HepG2 (cell line): ENCODE data around the gene RHBDL1. TPM values are rescaled to one million over a fixed set of nuclear protein-coding genes. Genes with fewer than 3 reads are reported as not detected.

Experiments
- ATF7-NPFF ChIP-seq: sonication (generic); formaldehyde crosslinking; IDR thresholded peaks from 2 replicates; pipeline ENCODE4 v1.8.1; 2023; ENCODE audit warnings: mild to moderate bottlenecking, low read depth, missing genetic modification reagents, moderate library complexity
- CHD2 ChIP-seq: IDR thresholded peaks from 2 replicates; pipeline ENCODE4 v1.6.1; 2011; ENCODE audit warnings: low read depth, low read length, improper control_type of control experiment
- FOXO1 ChIP-seq: sonication (generic); formaldehyde crosslinking; IDR thresholded peaks from 2 replicates; pipeline ENCODE4 v1.4.0; 2020; ENCODE audit warnings: missing genetic modification reagents
- IKZF4 ChIP-seq: sonication (generic); formaldehyde crosslinking; IDR thresholded peaks from 2 replicates; pipeline ENCODE4 v1.5.1; 2020; ENCODE audit warnings: borderline replicate concordance, mild to moderate bottlenecking, low read depth, missing genetic modification reagents; ENCODE audit errors: not compliant biosample characterization
- NFATC3 ChIP-seq: sonication (generic); formaldehyde crosslinking; IDR thresholded peaks from 2 replicates; pipeline ENCODE4 v1.5.1; 2020; ENCODE audit warnings: mild to moderate bottlenecking, missing genetic modification reagents
- NRL ChIP-seq: sonication (generic); formaldehyde crosslinking; IDR thresholded peaks from 2 replicates; pipeline ENCODE4 v1.5.0; 2020; ENCODE audit warnings: missing genetic modification reagents, mild to moderate bottlenecking, moderate library complexity, borderline replicate concordance
- PCBP2 ChIP-seq: fragments of 200-400 bp; formaldehyde crosslinking; optimal IDR thresholded peaks from 2 replicates; pipeline ENCODE3; 2018; ENCODE audit warnings: low read length, low read depth; ENCODE audit not compliant: poor library complexity, severe bottlenecking
- REL ChIP-seq: sonication (generic); formaldehyde crosslinking; conservative IDR thresholded peaks from 2 replicates; pipeline ENCODE4 v1.8.0; 2022; ENCODE audit warnings: mild to moderate bottlenecking, missing genetic modification reagents, moderate library complexity
- SP1 ChIP-seq, 2 experiments: fragments of 450-650 bp in 1 of 2; sonication (generic) in 1 of 2; formaldehyde crosslinking in 1 of 2; IDR thresholded peaks; 2 replicates each; pipeline versions ENCODE4 v1.4.0 to v1.6.1; 2016 to 2020; ENCODE audit warnings: missing genetic modification reagents in 1 of 2
- ZNF34 ChIP-seq: sonication (generic); formaldehyde crosslinking; IDR thresholded peaks from 2 replicates; pipeline ENCODE4 v1.4.0; 2020; ENCODE audit warnings: mild to moderate bottlenecking, missing genetic modification reagents, borderline replicate concordance
- ZSCAN22 ChIP-seq: sonication (generic); formaldehyde crosslinking; IDR thresholded peaks from 2 replicates; pipeline ENCODE4 v1.4.0; 2020; ENCODE audit warnings: mild to moderate bottlenecking, missing genetic modification reagents
- polyA plus RNA-seq, 8 experiments: library from polyadenylated mRNA; depleted of rRNA in 3 of 8; stranded (reverse) in 7 of 8; unstranded in 1 of 8; fragments of >200 nt; fragmentation: Illumina TruSeq in 4 of 8; extraction: Trizol in 4 of 8; gene quantifications; 2 replicates each; pipeline versions ENCODE4 v1.2.1 to v1.2.3, GENCODE V29; 2011 to 2016; ENCODE audit warnings: low read depth in 4 of 8, missing spikeins in 1 of 8, mixed read lengths in 1 of 8; ENCODE audit not compliant: insufficient read depth in 1 of 8
- total RNA-seq, 5 experiments: library from RNA; depleted of rRNA; stranded (reverse); fragments of >200 nt; fragmentation: Illumina TruSeq; extraction: Trizol; gene quantifications; 2 replicates each; pipeline ENCODE4 v1.2.3, GENCODE V29; 2016; ENCODE audit warnings: low read depth in 1 of 5
- TF ChIP-seq, protein P1 (sequence below): sonication (generic); formaldehyde crosslinking; IDR thresholded peaks from 2 replicates; pipeline ENCODE4 v1.5.0; 2020; ENCODE audit warnings: mild to moderate bottlenecking, missing genetic modification reagents, borderline replicate concordance
- TF ChIP-seq, protein P2 (sequence below): sonication (generic); formaldehyde crosslinking; IDR thresholded peaks from 2 replicates; pipeline ENCODE4 v1.9.0; 2021; ENCODE audit warnings: missing genetic modification reagents, mild to moderate bottlenecking, borderline replicate concordance

RHBDL1 gene
- total and polyA plus RNA-seq, 2 of the 13 experiments (the other 11 are each of a cell fraction or from before 2014, with no cell fraction given) = 1.8 to 3.8 TPM

DNA sequence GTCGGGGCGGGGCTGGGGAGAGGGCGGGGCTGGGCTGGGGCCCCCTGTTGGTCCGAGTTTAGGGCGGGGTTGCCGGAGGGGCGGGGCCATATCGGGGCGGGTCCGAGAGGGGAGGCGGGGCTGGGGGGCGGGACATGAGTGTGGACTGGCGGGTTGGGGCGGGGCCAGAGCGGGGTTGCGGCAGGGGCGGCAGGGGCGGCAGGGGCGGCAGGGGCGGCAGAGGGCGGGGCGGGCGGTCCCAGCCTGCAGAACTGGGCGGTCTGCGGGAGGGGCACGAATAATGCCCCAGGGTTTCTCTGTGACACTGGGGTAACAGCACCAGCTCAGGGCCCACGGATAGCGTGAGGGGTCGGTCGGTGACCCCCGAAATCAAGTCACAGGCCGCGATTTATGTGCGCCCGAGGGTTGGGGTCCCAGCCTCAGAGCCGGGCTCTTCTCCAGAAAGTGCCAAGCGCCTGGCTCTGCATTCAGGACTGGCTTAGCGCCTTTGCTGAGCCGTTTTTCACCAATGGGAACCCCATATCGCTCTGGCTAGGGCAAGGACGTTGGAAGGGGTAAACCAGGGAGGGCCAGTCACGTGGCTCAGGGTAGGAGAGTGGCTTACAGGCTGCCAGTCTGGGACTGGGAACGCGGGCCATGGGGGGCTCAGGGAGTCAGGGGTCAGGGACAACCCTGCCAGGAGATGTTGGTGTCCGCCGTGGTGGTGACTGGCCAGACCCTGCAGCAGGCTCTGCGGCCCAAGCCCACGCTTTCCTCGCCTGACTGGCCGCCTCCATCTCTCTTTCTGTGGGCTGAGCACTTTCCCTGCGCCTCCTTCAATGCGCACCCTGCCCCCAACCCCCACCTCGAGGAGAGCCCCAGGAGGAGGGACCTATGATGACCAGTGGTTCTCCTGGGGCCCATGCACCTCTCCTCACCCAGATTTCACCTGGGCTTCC, 38.1 kb upstream of the RHBDL1 start (continued):
- TF ChIP-seq, protein P1, sequence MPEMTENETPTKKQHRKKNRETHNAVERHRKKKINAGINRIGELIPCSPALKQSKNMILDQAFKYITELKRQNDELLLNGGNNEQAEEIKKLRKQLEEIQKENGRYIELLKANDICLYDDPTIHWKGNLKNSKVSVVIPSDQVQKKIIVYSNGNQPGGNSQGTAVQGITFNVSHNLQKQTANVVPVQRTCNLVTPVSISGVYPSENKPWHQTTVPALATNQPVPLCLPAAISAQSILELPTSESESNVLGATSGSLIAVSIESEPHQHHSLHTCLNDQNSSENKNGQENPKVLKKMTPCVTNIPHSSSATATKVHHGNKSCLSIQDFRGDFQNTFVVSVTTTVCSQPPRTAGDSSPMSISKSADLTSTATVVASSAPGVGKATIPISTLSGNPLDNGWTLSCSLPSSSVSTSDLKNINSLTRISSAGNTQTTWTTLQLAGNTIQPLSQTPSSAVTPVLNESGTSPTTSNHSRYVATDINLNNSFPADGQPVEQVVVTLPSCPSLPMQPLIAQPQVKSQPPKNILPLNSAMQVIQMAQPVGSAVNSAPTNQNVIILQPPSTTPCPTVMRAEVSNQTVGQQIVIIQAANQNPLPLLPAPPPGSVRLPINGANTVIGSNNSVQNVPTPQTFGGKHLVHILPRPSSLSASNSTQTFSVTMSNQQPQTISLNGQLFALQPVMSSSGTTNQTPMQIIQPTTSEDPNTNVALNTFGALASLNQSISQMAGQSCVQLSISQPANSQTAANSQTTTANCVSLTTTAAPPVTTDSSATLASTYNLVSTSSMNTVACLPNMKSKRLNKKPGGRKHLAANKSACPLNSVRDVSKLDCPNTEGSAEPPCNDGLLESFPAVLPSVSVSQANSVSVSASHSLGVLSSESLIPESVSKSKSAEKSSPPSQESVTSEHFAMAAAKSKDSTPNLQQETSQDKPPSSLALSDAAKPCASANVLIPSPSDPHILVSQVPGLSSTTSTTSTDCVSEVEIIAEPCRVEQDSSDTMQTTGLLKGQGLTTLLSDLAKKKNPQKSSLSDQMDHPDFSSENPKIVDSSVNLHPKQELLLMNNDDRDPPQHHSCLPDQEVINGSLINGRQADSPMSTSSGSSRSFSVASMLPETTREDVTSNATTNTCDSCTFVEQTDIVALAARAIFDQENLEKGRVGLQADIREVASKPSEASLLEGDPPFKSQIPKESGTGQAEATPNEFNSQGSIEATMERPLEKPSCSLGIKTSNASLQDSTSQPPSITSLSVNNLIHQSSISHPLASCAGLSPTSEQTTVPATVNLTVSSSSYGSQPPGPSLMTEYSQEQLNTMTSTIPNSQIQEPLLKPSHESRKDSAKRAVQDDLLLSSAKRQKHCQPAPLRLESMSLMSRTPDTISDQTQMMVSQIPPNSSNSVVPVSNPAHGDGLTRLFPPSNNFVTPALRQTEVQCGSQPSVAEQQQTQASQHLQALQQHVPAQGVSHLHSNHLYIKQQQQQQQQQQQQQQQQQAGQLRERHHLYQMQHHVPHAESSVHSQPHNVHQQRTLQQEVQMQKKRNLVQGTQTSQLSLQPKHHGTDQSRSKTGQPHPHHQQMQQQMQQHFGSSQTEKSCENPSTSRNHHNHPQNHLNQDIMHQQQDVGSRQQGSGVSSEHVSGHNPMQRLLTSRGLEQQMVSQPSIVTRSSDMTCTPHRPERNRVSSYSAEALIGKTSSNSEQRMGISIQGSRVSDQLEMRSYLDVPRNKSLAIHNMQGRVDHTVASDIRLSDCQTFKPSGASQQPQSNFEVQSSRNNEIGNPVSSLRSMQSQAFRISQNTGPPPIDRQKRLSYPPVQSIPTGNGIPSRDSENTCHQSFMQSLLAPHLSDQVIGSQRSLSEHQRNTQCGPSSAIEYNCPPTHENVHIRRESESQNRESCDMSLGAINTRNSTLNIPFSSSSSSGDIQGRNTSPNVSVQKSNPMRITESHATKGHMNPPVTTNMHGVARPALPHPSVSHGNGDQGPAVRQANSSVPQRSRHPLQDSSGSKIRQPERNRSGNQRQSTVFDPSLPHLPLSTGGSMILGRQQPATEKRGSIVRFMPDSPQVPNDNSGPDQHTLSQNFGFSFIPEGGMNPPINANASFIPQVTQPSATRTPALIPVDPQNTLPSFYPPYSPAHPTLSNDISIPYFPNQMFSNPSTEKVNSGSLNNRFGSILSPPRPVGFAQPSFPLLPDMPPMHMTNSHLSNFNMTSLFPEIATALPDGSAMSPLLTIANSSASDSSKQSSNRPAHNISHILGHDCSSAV (CRISPR knock-in tag) = no peak
- TF ChIP-seq ZNF34 (CRISPR knock-in tag) (no peak), PCBP2 (no peak), FOXO1 (CRISPR knock-in tag) (no peak; the same call in 1 of the 2 replicates), NRL (CRISPR knock-in tag) (0 out of 2 replicates have a peak, but pooled peaks have one; percentile 42), ZSCAN22 (CRISPR knock-in tag) (no peak), NFATC3 (CRISPR knock-in tag) (no peak), SP1 (IDR thresholded peaks at IDR 0.05) (no peak), SP1 (CRISPR knock-in tag; IDR thresholded peaks at IDR 0.05) (peak; percentile 42; the same call in 1 of the 2 replicates), REL (CRISPR knock-in tag) (no peak), CHD2 (no peak), IKZF4 (no peak), ATF7-NPFF (CRISPR knock-in tag) (no peak)
- TF ChIP-seq, protein P2, sequence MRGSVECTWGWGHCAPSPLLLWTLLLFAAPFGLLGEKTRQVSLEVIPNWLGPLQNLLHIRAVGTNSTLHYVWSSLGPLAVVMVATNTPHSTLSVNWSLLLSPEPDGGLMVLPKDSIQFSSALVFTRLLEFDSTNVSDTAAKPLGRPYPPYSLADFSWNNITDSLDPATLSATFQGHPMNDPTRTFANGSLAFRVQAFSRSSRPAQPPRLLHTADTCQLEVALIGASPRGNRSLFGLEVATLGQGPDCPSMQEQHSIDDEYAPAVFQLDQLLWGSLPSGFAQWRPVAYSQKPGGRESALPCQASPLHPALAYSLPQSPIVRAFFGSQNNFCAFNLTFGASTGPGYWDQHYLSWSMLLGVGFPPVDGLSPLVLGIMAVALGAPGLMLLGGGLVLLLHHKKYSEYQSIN (CRISPR knock-in tag) = no peak
